OCI-LY7 (cell line): ENCODE measurements around the gene DGKB.

Source experiments
- EZH2phosphoT487 ChIP-seq: fragments of 200-600 bp; sonication (generic); IDR thresholded peaks from 2 replicates; pipeline ENCODE4 v1.6.1; 2018; ENCODE audit warnings: low read depth, borderline replicate concordance, mild to moderate bottlenecking, mixed run types, antibody characterized with exemption, low read length, moderate library complexity, mixed read lengths
- TF ChIP-seq, protein P1 (sequence below): fragments of 200-600 bp; sonication (generic); conservative IDR thresholded peaks from 2 replicates; pipeline ENCODE4 v1.5.1; 2014; ENCODE audit warnings: mild to moderate bottlenecking, antibody characterized with exemption, low read length, moderate library complexity, mixed read lengths

DNA sequence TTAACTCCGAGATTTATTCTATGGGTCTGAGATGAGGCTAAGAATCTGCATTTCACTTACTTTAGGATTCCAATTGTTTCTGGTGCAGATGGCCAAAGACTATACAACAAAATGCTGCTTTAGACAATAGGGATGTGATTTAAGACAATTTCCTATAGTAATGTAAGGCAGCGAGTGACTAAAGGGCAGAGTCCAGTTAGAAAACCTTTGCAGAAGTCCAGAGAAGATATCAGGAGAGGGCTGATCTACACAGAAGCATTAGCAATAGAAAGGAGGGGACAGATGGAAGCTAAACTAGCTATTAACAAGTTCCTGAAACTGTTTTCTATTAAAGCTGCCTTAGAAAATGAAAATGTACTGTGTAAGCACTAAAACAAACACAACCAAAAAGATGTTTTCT is 398.9 kb downstream of the DGKB start:
- TF ChIP-seq, protein P1, sequence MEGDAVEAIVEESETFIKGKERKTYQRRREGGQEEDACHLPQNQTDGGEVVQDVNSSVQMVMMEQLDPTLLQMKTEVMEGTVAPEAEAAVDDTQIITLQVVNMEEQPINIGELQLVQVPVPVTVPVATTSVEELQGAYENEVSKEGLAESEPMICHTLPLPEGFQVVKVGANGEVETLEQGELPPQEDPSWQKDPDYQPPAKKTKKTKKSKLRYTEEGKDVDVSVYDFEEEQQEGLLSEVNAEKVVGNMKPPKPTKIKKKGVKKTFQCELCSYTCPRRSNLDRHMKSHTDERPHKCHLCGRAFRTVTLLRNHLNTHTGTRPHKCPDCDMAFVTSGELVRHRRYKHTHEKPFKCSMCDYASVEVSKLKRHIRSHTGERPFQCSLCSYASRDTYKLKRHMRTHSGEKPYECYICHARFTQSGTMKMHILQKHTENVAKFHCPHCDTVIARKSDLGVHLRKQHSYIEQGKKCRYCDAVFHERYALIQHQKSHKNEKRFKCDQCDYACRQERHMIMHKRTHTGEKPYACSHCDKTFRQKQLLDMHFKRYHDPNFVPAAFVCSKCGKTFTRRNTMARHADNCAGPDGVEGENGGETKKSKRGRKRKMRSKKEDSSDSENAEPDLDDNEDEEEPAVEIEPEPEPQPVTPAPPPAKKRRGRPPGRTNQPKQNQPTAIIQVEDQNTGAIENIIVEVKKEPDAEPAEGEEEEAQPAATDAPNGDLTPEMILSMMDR = no peak
- no peak for TF ChIP-seq EZH2phosphoT487
